Breast epithelium (tissue), 3 donors: ENCODE results near the gene KRTAP6-1.

ENCODE experiments used
- CTCF ChIP-seq, 3 donors: fragments of 450-650 bp; IDR thresholded peaks; one replicate each; pipeline ENCODE4 v1.5.1; 2016 to 2017; ENCODE audit warnings: antibody characterized with exemption in 3 of 3, mild to moderate bottlenecking in 3 of 3, moderate library complexity in 3 of 3
- POLR2A ChIP-seq: fragments of 450-650 bp; IDR thresholded peaks from one replicate; pipeline ENCODE4 v1.6.1; 2016; ENCODE audit warnings: antibody characterized with exemption, mild to moderate bottlenecking, moderate library complexity

GRCh38 chr21:30582870-30583269 is 30.9 kb downstream of the KRTAP6-1 start:
- TF ChIP-seq CTCF (IDR thresholded peaks at IDR 0.05) (no peak), POLR2A (no peak)
